Stimulated activated CD4-positive, alpha-beta T cell treated with anti-CD3 and anti-CD28 coated beads, Interleukin-15, amount 100 ng/mL, for 24 hours (primary cell): Measurements from ENCODE around the gene RSPH4A.
"Not testable (repeated sequence)": the region's sequence is repeated elsewhere in the genome, so short reads cannot be mapped to it uniquely, and the experiment has no call there.

Experiments used
- DNase-seq: peaks from one replicate; pipeline ENCODE4 v3.0.0-alpha.2; 2020

Gene RSPH4A

DNA sequence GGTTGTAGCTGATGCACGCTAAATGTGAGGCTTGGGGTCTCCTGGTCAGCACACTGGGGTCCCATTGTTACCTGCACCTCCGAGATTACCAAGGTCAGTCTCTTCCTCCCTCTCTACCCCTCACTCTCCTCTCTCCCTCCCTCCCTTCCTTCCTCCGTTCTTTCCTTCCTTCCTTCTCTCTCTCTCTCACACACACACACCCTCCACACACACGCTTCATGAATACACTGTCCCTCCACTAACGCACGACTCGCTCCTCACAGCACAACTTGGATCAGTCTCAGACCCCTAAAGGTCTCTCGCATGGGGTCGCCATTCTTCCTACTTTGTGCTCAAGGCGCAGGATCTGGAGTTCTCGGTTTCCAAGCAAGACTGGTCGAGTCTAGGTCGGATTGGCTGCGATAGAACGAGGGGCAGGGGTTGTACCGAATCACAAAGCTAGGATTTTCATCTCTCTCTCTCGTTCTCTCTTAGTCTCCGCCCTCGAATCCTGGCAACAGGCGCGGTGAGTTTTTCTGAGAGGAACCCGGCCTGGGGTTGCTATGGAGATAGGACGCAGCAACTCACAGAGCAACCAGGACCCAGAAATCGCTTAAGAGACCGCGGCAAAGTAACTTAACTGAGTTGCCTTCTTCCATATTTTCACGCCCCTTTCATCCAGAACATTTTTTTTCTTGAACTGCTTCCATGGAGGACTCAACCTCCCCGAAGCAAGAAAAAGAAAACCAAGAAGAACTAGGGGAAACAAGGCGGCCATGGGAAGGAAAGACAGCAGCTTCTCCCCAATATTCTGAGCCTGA lies at the start of gene RSPH4A:
TSS of gene RSPH4A (plus strand) at position 543 of the 800 bp plus-strand sequence. CDS start at position 688, 145 bp downstream.
- peak; percentile 80 for DNase-seq

DNA sequence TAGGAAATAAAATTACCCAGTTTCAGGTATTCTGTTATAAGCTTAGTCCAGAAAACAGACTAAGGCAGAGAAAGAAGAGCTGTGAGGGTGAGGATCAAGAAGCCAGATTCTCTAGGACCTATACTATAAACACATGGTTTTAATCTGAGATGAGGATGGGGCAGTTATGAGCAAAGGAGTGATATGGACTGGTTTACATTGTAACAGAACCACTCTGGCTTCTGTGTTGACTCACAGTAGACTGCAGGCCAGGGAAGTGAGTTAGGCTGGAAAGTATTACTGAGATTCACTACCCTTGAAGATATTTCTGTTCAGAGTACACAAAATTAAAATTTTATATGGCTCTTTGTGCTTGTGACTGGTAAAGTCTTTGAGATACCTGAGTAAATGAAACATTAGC lies 48.2 kb upstream of the RSPH4A start:
- no peak for DNase-seq

DNA sequence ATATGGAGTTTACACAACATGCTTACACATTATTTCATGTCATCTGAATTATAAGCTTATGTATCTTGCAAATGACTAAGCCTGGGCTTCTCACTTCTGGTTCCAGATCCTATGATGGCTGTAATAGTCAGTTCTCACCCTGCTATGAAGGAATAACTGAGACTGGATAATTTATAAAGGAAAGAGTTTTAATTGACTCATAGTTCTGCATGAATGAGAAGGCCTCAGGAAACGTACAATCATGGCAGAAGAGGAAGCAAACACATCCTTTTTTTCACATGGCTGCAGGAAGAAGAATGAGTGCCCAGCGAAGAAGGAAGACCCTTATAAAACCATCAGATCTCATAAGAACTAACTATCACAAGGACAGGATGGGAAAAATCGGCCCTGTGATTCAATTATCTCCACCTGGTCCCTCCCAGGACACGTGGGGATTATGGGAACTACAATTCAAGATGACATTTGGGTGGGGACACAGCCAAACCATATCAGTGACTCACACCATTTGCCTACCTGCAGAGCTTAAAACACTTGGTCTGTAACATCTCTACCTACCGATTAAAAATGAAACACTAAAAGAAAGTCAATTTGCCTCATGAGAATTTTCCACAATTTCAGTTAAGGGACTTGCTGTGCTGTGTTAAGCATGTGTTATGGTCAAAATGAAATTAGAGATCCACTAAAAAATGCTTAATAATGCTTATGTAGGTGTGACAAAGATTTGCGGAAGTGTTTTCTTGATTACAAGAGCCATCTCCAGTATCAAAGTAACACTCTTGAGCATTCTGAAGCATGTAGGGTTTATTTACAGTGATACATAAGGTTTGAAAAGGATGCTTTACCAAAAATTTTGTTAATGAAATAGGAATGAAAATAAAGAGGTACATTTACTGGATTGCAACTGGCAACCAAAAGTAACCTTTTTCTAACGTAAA lies 47.2 kb upstream of the RSPH4A start:
- no peak for DNase-seq

DNA sequence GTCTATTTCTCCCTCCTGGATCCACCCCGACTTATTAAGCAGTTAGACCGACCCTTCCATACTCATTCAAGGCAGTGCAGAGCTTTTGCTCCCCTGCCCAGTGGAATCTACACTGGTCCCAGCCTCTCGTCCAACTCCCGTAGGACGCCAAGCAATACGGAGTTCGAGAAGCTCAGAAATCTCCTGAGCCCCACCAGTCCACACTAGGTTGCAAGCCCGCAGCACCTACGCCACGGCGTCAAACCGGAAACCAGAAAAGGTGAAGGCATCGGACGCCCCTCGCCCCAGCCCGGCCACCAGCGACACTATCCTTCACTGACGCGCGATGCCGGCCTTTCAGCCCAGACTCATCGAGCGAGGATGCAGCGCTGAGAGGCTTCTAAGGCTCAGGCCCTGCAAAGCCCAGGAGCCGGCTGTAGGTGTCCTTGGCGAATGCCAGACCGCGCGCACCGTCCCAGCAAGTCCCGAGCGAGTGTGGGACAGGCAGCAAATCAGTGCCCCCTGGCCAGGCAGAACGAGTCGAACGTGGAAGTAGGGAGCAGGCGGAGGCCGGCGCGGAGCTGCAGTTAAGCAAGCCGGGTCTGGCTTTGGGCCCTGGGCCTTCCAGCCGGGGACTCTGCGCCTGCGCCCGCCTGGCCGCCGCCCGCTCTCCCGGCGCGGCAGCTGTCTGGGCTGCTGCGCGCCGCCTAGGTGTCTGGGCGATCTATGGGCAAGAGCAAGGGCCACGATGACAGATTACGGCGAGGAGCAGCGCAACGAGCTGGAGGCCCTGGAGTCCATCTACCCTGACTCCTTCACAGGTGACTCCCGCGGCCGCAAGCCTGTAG lies 45.2 kb upstream of the RSPH4A start, which contains the start of gene RWDD1:
TSS of gene RWDD1 (plus strand) at position 649 of the 827 bp plus-strand sequence. CDS start at position 728, 79 bp downstream.
- peak; percentile 98 for DNase-seq

DNA sequence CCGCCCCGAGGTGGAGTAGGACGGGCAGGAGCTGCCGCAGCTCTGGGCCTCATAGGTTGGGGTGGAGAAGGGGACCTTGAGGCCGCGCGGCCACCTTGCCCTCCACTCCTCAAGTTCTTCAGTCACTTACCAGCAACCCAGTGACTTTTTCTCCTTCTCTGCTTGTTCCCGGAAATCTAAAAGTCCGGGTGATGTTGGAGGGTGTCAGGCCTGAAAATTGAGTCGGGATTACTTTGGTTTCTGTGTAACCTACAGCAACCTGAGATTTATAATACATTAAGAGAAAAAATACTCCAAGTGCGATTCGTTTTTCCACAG lies 44.6 kb upstream of the RSPH4A start:
- no peak for DNase-seq

DNA sequence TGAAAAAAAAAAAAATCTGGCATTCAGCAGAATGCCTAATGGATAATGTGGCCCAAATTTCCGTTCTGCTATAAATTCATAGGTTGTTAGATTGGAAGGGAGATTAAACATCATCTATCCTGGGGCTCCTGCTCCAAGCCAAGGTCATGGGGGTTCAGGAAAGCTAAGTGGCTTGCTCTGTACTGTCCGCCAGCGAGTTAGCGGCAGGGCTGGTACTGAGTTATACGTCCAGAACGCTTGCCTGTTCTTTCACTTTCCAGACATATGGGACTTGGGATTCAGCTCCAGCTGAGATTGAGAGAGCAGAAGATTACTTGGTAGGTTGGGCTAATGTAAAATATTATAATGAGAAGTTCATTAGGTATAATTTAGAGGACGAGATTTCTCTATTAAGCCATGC lies 44.1 kb upstream of the RSPH4A start:
- DNase-seq: peak; percentile 30

DNA sequence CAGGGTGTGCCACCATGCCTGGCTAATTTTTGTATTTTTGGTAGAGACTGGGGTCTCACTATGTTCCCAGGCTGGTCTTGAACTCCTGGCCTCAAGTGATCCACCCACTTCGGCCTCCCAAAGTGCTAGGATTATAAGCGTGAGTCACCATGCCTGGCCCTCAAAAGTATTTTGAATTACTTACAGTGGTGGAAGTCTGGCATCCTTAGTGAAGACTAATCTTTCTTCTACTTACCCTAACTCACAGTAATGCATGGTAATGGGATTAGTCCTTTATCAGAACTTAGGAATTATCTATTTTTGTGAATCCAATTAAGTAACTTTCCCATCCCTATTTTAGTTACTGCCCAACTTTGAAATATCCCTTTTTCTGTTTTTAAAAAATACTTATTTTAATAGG lies 41.1 kb upstream of the RSPH4A start:
- DNase-seq: no peak

DNA sequence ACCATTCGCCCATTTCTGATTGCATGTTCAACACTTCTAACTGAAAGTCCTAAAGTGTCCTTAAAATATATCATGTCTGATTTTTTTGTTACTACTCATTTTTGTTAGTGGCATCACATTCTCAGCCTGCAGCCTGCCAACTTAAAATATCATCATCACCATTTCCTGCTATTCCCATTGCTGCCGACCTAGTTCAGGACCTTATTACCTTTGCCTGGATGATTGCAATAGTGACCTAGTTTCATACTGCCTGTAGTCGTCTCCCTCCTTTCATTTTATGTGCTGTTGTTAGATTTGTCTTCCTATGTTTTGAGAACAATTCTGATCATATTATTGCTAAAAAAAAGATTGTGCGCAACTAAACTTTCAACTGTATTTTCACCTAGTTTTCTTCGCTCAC lies 38.8 kb upstream of the RSPH4A start:
- DNase-seq: no peak

DNA sequence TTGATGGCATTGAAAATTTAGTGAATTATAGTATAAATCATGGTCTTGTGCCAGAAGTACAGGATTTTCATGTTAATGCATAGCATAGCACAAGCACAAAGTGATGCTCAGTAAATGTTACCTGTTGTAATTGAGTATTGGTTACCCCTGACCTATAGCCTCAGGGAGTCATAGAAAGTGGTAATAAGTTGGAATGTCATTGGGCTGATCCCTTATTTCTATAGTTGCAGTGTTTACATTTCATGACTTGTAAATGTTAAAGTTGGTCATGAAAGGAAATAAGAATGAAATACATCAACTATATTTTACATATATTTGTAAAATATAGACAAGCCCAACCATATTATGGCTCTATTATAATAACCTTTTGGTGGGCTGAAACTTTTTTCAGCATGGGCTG lies 37.9 kb upstream of the RSPH4A start:
- no peak for DNase-seq

DNA sequence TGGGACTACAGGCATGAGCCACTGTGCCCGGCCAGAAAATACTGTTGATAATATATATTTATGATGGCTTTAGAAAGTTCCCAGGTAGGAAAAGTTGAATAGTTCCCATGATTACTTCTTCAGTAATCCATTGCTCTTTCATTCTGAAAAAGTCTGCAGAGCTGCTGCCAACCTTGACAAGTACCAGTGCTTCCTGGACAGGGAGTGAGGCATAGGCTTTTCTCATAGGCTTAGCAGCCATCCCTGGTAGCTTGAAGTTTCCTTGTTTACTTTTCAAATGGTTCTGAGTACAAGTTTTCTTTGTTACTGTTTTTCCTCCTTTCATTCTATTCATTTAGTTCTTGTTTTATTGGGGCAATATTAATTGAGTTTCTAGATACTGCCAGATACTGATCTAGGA lies 37.1 kb upstream of the RSPH4A start:
- DNase-seq: no peak

DNA sequence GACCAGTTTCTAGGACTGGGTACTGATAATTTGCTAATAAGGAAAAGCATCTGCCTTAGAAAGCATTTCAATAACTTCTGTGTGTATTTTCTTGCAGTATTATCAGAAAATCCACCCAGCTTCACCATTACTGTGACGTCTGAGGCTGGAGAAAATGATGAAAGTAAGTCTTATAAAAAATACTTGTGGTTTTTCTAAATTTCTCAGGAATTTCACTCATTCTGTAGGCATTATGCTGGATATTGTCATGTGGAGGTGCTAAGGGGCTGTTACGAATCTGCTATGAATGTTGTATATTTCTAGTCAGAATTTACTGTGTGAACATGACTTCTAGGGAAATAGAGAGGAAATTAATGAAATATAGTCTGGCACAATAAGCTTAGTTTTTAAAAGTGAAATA lies 36.1 kb upstream of the RSPH4A start:
- no peak for DNase-seq

DNA sequence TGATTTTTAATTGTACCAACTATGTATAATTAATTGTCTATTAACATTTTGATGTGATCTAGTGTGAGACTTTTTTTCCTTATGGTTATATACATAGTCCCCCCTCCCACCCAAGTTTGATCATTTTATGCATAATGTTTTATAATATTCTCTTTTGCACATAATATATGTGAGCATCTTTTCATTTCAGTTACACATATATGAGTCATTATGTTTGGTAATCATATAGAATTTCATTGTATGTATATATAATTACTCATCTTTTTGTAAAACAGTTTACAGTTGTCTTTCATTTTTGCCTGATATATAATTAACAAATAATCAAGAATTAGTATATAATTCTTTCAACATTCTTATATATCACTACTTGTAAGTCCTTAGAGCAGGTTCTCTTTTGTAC lies 30.0 kb upstream of the RSPH4A start:
- no peak for DNase-seq

DNA sequence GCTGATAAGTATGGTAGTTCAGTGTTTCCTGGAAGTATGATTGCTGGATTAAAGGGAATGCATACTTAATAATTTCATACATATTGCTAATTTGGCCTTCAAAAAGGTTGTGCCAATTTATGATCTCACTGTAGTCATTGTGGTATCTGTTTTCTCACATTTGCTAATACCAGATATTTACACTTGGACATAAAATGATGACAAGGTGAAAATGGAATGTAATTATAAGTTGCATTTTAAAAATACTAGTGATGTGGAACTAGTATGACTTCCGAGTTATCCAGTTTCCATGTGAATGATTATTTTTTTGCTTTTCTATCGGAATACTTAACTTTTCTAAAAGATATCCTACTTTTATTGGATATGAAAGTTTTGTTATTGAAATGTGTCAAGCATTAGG lies 29.5 kb upstream of the RSPH4A start:
- no peak for DNase-seq

DNA sequence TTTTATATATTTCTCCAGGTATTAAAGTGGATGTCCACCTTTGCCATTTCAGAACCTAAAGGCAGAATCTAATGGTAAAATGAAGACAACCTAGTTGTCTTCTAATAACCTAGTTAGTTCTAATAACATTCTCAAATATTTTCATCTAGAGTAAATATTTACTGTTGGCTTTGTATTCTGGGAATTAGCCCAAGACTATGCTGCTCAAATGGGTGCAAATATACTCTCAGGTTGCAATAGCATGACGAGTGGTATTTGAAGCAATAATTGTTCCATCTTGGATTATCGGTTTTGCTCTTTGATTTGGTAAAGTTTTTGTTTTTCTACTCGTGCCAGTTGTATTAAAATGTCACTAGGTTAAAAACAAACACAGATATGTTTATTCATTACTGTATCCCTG lies 21.0 kb upstream of the RSPH4A start:
- DNase-seq: no peak

DNA sequence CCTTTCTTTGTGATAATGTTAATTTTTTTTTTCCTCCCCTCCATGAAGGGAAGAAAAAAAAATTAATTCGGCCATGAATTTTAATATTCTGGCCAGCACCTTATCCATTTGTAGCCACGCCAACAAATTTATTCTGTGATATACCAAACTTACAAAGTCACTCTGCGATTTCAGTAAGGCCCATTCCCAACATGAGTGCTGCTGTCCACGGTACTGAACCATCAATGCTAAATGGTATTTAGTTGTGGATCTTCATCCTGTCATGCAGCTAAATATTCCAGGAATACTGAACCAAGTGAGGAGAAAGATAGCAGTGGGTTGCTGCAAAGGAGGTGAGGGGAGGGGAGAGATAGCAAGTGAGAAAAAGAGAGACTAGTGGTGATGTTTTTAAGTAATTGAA lies 19.5 kb upstream of the RSPH4A start:
- no peak for DNase-seq

DNA sequence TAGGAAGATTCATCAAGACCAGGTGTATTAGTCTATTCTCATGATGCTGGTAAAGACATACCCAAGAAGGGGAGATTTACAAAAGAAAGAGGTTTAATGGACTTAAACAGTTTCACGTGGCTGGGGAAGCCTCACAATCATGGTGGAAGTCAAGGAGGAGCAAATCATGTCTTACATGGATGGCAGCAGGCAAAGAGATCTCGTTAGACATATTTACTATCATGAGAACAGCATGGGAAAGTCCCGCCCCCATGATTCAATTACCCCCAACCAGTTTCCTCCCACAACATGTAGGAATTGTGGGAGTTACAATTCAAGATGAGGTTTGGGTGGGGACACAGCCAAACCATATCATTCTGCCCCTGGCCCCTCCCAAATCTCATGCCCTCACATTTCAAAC lies 12.4 kb upstream of the RSPH4A start:
- not testable (repeated sequence) for DNase-seq

DNA sequence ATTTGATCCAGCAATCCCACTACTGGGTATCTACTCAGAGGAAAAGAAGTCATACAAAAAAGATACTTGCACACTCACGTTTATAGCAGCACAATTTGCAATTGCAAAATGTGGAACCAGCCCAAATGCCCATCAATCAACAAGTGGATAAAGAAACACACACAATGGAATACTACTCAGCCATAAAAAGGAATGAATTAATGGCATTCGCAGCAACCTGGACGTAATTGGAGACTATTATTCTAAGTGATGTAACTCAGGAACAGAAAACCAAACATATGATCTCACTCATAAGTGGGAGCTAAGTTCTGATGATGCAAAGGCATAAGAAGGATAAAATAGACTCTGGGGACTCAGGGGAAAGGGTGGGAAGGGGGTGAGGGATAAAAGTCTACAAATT lies 11.4 kb upstream of the RSPH4A start:
- not testable (repeated sequence) for DNase-seq

DNA sequence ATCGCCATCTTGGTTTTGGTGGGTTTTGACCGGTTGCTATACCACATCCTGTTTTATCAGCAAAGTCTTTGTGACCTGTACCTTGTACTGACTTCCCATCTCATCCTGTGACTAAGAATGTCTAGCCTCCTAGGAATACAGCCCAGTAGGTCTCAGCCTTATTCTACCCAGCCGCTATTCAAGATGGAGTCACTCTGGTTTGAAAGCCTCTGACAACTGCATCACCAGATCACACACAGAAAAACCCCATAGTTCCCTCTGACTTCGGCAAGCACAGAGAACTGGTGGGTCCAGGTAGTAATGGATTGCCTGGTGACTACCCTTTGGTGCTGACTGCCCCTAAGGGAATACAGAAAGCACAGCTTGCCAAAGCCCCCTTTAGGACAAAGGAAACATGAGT lies 10.3 kb upstream of the RSPH4A start:
- DNase-seq: no peak

DNA sequence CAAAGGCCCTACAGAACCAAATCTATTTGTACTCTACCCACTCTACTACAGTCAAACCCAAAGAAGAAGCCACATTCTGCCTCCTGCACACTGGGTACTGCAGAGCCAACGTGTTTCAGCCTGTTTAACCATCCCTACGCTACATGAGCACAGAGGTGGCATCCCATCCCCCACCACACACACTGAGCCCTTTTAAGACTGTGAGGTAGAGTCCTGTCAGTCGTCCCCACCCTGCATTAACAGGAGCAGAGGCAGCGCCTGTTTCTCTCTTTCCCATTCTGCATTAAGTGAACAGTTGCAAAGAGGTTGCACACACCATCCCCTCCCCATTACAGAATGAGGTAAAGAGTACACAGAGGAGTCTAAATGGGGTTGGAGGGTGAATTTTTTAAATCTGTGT lies 5.2 kb upstream of the RSPH4A start:
- no peak for DNase-seq

DNA sequence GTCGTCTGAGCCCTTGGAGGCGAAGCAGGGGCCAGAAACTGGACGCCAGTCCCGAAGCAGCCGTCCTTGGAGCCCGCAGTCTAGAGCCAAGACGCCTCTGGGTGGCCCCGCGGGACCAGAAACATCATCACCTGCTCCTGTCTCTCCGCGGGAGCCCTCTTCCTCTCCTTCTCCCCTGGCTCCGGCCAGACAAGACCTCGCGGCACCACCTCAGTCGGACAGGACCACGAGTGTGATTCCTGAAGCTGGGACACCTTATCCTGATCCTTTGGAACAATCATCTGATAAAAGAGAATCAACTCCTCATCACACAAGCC lies 416 bp downstream of the RSPH4A start:
- peak; percentile 17 for DNase-seq

DNA sequence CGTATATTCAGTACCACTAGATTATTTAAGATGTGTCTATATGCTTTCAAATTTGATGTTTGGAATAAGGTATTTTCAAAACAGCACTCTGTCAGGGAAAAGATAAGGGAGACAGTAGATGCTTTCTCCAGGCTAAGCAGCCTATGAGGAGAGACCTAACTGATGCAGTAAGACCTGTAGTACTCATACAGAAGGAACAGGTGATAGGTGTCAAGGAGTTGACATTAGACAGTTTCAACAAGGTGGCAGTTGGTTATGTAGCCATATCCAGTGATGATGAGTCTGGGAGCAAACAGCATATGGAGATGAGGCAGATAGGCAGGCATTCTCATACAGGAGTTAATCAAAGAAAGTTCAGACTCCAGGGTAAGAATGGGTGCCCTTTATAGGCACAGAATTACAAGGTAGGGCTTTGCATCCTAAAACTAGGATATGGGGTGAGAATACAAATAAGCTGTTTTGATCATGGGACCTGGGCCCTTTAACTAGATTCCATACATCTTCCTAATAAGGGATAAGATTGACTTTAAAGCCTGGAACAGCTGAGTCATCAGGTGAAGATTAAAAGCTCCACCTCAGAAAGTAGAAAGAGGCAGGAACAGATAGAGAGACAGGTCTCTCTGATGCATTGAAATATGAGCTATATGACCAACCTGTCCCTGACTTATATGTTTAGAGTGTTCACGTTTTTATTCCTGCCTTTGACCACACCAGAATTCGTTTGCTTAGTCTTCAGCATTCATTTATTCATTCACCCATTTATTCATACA lies 7.9 kb downstream of the RSPH4A start:
- no peak for DNase-seq

DNA sequence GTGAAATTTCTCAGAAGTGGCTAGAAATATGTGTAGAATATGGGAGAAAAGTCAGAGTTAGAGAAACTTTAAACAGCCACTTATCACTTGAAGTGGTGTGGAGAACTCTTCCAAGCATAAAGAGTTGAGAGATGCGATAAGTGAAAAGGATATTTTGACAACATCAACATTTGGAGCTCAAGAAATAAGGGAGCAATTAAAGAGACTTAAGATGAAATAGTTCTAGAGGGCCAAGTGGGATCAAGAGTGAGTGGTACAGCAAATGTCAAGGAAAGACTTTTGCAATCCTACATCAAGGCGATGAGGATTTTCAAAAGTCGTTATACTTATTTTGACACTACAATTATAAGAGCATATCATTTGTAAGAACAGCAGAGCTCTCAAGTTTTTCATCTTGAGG lies 9.6 kb downstream of the RSPH4A start:
- no peak for DNase-seq

DNA sequence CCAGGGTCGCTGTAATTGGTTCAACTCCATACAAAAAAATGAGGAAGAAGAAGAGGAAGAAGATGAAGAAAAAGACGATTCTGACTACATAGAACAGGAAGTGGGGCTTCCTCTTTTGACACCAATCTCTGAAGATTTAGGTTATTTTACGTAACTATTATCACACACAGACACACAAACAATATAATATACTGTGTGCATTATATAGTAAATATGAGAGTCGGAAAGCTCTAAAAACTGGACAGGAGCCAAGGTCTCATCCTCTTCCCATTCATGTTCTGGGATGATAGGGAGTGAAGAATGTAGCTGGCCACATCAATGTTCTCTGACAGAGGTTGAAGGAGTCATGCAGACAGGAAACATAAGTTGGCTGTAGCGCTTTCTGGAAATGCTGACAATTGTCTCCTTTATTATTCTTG lies 13.3 kb downstream of the RSPH4A start:
- no peak for DNase-seq
